ENCODE measurements around the gene BAZ2B. TPM values are rescaled to one million over a fixed set of nuclear protein-coding genes. Genes with fewer than 3 reads are reported as not detected.

Gene BAZ2B
- total and polyA plus RNA-seq, 12 donors, result 18.9 to 137 (median 68.0) TPM

- H3K27ac ChIP-seq, result peak overlapping the region in 1 of 5 donors; percentile 6
- no peaks in the 10 kb centered on the region for H3K27me3 ChIP-seq
- DNase-seq, result no peak
- H3K4me1 ChIP-seq (replicated peaks in 1 of 2), result peaks cover 4 to 44% of the 10 kb centered on the region in 2 donors
- H3K36me3 ChIP-seq (replicated peaks in 1 of 2), result no peaks in the 10 kb centered on the region
- no peak overlapping the region for H3K4me3 ChIP-seq
- no peak for TF ChIP-seq CTCF (IDR thresholded peaks at IDR 0.05)
- no peak for TF ChIP-seq POLR2A (IDR thresholded peaks at IDR 0.05)
- intact Hi-C loops (cut with DNase I), result no loop called here
- H3K9me3 ChIP-seq (replicated peaks in 1 of 3), result peaks cover 0 to 4% (median 0%) of the 10 kb centered on the region in 3 donors
These were observed 162.2 kb downstream of the BAZ2B start for GRCh38 chr2:159454185-159454584.

GRCh38 chr2:159450180-159450579 lies 166.2 kb downstream of the BAZ2B start:
- intact Hi-C loops (cut with DNase I), result no loop called here
- Histone ChIP-seq H3K4me1 (replicated peaks in 1 of 2) (peaks cover 4 to 22% of the 10 kb centered on the region in 2 donors), H3K27me3 (no peaks in the 10 kb centered on the region), H3K27ac (no peak overlapping the region), H3K9me3 (replicated peaks in 1 of 3) (no peaks in the 10 kb centered on the region), H3K36me3 (replicated peaks in 1 of 2) (peaks cover 0 to 17% of the 10 kb centered on the region in 2 donors), H3K4me3 (no peak overlapping the region)
- 82 to 91% (median 87%) methylated on average over 3 of the region's 3 CpGs for WGBS, 4 donors
- DNase-seq, result no peak
- TF ChIP-seq CTCF (IDR thresholded peaks at IDR 0.05), result no peak
- no peak for TF ChIP-seq POLR2A (IDR thresholded peaks at IDR 0.05)

GRCh38 chr2:159449504-159450124 lies 166.7 kb downstream of the BAZ2B start:
- no peak for DNase-seq
- H3K36me3 ChIP-seq (replicated peaks in 1 of 2), result peaks cover 0 to 23% of the 10 kb centered on the region in 2 donors
- H3K27ac ChIP-seq, result no peak overlapping the region
- no peaks in the 10 kb centered on the region for H3K27me3 ChIP-seq
- no peak overlapping the region for H3K4me3 ChIP-seq
- intact Hi-C loops (cut with DNase I), result no loop called here
- no peak for TF ChIP-seq CTCF (IDR thresholded peaks at IDR 0.05)
- TF ChIP-seq POLR2A (IDR thresholded peaks at IDR 0.05), result no peak
- peaks cover 3 to 17% of the 10 kb centered on the region in 2 donors for H3K4me1 ChIP-seq (replicated peaks in 1 of 2)
- H3K9me3 ChIP-seq (replicated peaks in 1 of 3), result no peaks in the 10 kb centered on the region
- 0 to 1% (median 0%) methylated on average over 1 of the region's 1 CpG for WGBS, 4 donors

GRCh38 chr2:159446817-159447216 lies 169.5 kb downstream of the BAZ2B start:
- H3K27me3 ChIP-seq, result no peaks in the 10 kb centered on the region
- H3K4me3 ChIP-seq, result no peak overlapping the region
- no peak for TF ChIP-seq CTCF (IDR thresholded peaks at IDR 0.05)
- no peak for TF ChIP-seq POLR2A (IDR thresholded peaks at IDR 0.05)
- intact Hi-C loops (cut with DNase I), result no loop called here
- peaks cover 0 to 16% of the 10 kb centered on the region in 2 donors for H3K4me1 ChIP-seq (replicated peaks in 1 of 2)
- H3K36me3 ChIP-seq (replicated peaks in 1 of 2), result peaks cover 0 to 33% of the 10 kb centered on the region in 2 donors
- H3K27ac ChIP-seq, result no peak overlapping the region
- no peaks in the 10 kb centered on the region for H3K9me3 ChIP-seq (replicated peaks in 1 of 3)
- 96 to 100% (median 98%) methylated on average over 2 of the region's 2 CpGs for WGBS, 4 donors
- no peak for DNase-seq

Measured in adrenal gland (tissue), 12 donors.